HTR-8/SVneo (cell line): Measurements from ENCODE around the gene ZNF768.

Experiments
- DNase-seq: peaks from one replicate; pipeline ENCODE4 v3.0.0; 2011; ENCODE audit warnings: low spot score, mixed read lengths; ENCODE audit not compliant: insufficient read length
- FAIRE-seq: peaks from 2 replicates; lab custom pipeline; 2011; peaks lifted over from hg19 to GRCh38; lab: Jason Lieb, UNC

Gene ZNF768

DNA sequence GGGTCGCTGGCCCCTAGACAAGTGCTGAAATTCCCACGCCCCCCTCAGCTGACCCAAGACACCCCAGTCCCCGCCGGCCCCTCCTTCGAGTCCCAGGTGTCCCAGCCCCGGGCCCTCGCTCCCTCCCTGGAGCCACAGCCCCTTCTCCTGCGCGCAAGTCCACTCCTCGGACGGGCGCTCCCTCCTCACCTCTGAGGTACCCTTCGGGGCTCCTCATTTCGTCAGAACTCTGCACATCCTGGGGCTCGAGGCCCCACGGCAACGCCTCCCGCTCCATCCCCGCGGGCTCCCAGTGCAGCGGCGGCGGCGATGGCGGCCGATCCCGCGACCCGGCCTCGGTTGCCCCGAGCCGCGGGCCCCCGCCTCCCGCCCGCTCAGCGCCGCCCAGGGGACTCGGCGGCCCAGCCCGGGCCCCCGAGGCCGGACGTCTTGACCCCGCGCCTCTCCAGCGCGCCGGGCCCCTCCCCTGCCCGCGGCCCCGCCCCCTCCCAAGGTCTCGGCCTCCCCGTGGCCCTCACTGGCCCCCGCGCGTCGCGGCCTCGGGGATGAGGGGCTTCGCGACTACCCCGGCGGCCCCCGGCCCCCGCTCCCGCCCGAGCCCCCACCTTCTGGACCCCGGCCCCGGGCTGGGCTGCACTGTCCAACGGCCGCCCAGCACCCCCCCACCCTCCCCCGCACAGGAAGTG, at the start of gene ZNF768:
Gene ZNF768, minus strand, starts transcription at position 430 of the 686 bp plus-strand sequence. Its CDS starts 153 bp downstream, at position 277.
- DNase-seq: peak; percentile 40
- FAIRE-seq: no peak

- no peak for DNase-seq
- no peak for FAIRE-seq
Measured at GRCh38 chr16:30574678-30575077, 48.3 kb upstream of the ZNF768 start.

GRCh38 chr16:30571445-30572322, 45.3 kb upstream of the ZNF768 start, which contains the start of gene ZNF688:
ZNF688 (minus strand) TSS chr16:30571714; CDS start chr16:30571629, 85 bp downstream.
- FAIRE-seq (no peak), DNase-seq (peak; percentile 95)

DNA sequence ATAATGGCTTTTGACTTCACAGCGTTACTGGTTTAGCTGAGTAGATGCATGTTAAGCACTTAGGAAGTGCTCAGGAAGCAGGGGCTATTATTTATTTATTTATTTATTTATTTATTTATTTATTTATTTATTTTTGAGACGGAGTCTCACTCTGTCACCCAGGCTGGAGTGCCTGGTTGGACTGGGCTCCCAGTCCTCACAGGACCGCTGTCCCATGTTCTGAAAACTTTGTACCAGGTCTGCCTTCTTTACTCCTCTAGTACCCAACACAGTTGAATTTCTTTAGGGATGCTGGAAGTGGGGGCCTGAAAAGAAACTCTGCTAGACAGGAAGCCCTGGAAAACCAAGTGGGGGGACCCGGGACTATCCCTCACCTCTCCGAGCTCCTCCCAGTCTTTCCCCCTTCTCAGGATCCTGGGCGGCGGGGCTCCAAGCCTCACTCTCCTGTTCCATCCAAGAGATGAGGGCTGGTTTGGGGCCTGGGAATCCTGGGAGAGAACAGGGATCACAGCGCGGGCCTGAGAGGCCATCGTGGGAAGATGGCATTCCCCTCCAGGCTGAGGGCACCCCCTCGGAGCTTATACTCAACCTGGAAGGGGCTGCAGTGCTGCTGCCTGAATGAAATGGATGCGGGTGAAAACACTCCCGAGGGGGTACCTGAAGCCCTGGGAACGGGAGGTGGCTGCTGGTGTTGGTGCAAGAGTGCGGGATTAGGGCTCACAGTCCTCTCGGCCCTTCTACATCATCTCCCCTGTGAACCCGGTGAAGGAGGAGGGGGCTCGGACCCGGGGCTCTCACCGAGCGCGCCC, 44.5 kb upstream of the ZNF768 start:
- DNase-seq (no peak), FAIRE-seq (no peak)

DNA sequence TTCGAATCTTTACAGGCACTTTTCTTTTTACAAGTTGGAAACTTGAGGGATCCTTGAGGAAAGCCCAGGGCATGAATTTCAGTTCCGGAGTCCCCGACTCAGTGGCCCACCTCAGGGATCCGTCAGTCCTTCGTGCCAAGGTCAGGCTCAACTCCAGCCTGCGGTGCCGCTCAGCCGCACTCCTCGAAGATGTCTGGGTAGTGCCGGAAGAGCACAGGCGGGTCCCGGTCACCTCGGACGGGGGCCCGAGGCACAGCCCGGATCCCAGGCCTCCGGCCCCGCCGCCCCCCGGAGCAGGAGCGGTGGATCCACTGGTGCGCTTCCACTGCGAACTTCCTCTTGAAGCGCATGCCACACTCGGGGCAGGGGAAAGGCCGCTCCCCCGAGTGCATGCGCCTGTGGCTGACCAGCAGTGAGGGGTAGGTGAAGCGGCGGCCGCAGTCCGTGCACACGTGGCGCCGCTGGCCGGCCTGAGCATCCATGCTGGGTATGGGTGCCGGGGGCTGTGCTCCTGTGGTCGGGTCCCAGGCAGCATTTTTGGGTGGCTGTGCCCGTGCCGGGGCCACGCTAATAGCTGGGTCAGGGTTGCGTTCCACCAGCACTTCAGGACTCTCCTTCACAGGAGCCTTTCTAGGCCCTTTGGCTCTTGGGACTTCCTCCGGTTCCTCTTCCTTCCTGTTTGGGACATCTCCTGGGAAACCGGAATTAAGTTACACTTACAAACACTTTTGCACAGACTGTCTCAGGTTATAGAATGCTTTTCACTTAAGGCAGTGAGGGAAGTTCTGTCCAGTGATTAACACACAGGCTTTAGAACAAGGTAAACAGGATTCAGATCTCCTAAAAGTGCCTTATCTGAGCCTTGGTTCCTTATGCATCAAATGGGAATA, 43.6 kb upstream of the ZNF768 start:
- no peak for FAIRE-seq
- no peak for DNase-seq

DNA sequence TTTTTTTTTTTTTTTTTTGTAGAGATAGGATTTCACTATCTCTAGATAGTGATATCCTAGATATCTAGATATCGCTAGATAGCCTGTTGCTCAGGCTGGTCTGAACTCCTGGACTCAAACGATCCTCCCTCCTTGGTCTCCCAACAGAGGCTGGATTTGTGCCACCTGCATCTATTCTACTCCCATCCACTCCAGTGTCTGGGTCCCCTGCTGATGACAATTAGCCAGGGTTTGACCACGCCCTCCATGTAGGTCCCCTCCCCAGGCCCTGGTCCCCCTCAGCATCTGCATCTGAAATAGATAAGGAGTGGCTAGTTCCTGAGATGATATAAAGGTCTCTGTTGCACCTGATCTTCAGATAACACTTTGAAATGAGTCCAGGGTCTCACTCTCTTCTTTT, 42.9 kb upstream of the ZNF768 start:
- FAIRE-seq (no peak), DNase-seq (no peak)

- peak; percentile 48 for FAIRE-seq
- DNase-seq: peak; percentile 86
Measured at GRCh38 chr16:30567991-30568638, 41.7 kb upstream of the ZNF768 start.

- DNase-seq: no peak
- FAIRE-seq: no peak
Measured at GRCh38 chr16:30567160-30567990, 41.0 kb upstream of the ZNF768 start.

DNA sequence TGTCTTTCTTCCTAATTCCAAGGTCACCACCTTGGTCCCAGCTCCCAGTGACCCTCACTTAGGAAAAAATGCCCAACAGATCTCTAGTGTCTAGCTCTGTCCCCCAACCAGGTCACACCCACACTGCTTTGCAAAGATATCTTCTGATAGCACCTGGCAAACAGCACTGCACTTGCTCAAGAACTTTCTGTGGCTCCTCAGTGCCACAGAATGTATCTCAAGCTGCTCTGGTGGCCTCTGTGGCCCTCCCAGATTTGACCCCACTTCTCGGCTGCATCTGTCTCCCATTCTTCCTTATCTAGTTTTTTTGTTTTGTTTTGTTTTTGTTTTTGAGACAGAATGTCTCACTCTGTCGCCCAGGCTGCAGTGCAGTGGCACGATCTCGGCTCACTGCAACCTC, 40.2 kb upstream of the ZNF768 start:
- DNase-seq (no peak), FAIRE-seq (no peak)

GRCh38 chr16:30565984-30566383, 39.6 kb upstream of the ZNF768 start:
- DNase-seq: no peak
- no peak for FAIRE-seq

- DNase-seq (no peak), FAIRE-seq (no peak)
Measured at GRCh38 chr16:30565526-30565925, 39.2 kb upstream of the ZNF768 start.

DNA sequence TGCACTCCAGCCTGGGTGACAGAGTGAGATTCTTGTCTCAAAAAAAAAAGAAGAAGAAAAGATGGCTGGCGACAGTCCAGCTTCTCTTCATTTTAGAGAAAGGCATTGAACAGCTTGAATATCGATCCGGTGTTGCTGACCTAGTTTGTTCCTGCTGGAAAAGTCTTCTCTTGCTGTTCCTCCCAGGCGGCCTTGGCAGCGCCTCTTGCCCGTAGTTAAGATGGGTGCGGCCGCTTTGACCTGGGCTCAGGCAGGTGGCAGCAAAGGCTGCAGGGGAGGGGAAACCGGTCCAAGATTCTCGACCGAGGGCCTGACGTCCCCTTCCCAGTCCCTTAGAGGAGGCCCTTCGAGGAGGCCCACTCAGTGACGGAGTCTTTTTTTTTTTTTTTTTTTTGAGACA, 35.7 kb upstream of the ZNF768 start:
- DNase-seq: no peak
- FAIRE-seq: no peak

GRCh38 chr16:30561089-30561816, 34.9 kb upstream of the ZNF768 start:
- DNase-seq (no peak), FAIRE-seq (no peak)

DNA sequence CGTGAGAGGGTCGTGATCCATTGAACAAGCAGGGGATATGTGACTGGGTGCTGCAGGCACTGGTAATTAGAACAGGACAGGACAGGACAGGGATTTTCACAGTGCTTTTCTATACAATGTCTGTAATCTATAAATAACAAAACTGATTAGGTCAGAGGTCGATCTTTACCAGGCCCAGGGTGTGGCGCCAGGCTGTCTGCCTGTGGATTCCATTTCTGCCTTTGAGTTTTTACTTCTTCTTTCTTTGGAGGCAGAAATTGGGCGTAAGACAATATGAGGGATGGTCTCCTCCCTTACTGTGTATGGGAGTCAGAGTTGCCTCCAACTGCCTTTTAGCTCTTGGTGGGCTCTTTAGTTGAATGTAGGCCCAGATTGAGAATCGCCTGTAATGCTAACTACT, 33.3 kb upstream of the ZNF768 start:
- FAIRE-seq (no peak), DNase-seq (no peak)

- FAIRE-seq: no peak
Measured at GRCh38 chr16:30558789-30559377, 32.5 kb upstream of the ZNF768 start.

DNA sequence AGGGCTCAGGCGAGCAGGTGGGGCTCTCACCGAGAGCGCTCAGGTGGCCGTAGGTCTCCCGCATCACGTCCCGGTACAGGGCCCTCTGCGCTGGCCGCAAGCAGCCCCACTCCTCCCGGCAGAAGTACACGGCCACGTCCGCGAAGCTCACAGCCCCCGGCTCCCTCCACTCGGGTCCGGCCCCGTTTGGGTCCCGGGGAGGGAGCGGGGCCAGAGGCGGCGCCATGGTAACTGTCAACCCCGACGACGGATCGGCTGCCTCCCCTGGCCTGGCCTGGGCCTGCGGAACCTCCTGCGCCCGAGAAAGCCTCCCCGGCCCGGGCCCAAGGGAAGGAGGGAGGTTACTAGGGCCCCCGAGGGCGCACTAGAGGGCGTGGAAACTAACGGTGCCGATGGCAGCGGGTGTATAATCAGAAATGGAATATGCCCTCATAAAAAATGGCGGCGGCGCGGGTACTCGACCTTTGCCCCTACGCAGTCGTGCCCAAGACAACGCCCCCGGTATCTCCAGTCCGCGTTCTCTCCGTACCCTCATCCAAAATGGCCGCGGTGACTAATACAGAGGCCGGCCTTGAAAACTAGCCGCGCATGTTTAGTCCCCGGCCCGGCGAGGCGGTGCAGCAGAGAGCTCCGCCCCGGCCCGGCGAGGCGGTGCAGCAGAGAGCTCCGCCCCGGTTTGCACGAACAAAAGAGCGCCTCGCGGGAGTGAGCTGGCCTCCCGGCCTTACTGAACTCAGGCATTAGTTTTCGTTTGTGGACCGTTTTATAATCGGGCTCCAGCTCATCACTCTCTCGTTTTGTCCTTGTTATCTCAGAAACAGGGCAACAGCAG, 31.8 kb upstream of the ZNF768 start, which contains the start of gene ZNF764:
Gene ZNF764, minus strand, starts transcription at position 418 of the 832 bp plus-strand sequence. Its CDS starts 192 bp downstream, at position 226.
- peak; percentile 13 for FAIRE-seq
- DNase-seq: peak; percentile 98

More at GRCh38 chr16:30558789-30559377, 32.5 kb upstream of the ZNF768 start:
- DNase-seq: no peak
